Measurements from ENCODE around the gene ZNF69. TPM values are rescaled to one million over a fixed set of nuclear protein-coding genes. Genes with fewer than 3 reads are reported as not detected.
"Not testable (repeated sequence)": the region's sequence is repeated elsewhere in the genome, so short reads cannot be mapped to it uniquely, and the experiment has no call there.

Gene ZNF69
- total and polyA plus RNA-seq, 2 of the 4 experiments (the other 2 are of a cell fraction), result 2.7 to 12.0 TPM

GRCh38 chr19:11924886-11925650, 37.5 kb downstream of the ZNF69 start, which contains the start of gene ZNF700 (continued):
- TF ChIP-seq SMC3 (IDR thresholded peaks at IDR 0.05; ENCODE audit: low read depth, low read length), result no peak
- no peak for TF ChIP-seq BHLHE40 (IDR thresholded peaks at IDR 0.05; ENCODE audit: low read depth, low read length)
- TF ChIP-seq CHD1 (IDR thresholded peaks at IDR 0.05; ENCODE audit: low read depth, low read length), result no peak

- POLR2A ChIA-PET (ENCODE audit: unreplicated experiment); H3K18ac ChIP-seq (ENCODE audit: low read depth, low read length); H3K4me1 ChIP-seq (ENCODE audit: control insufficient read depth, insufficient read depth, low read length); H3K9me1 ChIP-seq (ENCODE audit: insufficient read depth, low read length); dilution Hi-C loops (cut with HindIII; ENCODE audit: low sequenced_read_pairs, unreplicated experiment); H2BK15ac ChIP-seq (ENCODE audit: low read depth, low read length); ATAC-seq (ENCODE audit: low read depth); H3K36me3 ChIP-seq (ENCODE audit: control insufficient read depth, insufficient read depth, low read length); H2BK20ac ChIP-seq (ENCODE audit: low read depth, low read length); H2AK9ac ChIP-seq (replicated peaks; ENCODE audit: low read depth, low read length, poor library complexity); H3K9me3 ChIP-seq (ENCODE audit: control insufficient read depth, insufficient read depth, low read length); H4K5ac ChIP-seq (ENCODE audit: low read depth, low read length); H3K27me3 ChIP-seq (ENCODE audit: control insufficient read depth, insufficient read depth, low read length); BruUV-seq (replicated peaks); CTCF ChIA-PET; in situ Hi-C loops (cut with MboI; ENCODE audit: low sequenced_read_pairs); H2BK120ac ChIP-seq (ENCODE audit: low read depth, low read length); H2AK5ac ChIP-seq (ENCODE audit: low read depth, low read length); H4K20me1 ChIP-seq (ENCODE audit: insufficient read depth, low read length); DNase-seq; H4K91ac ChIP-seq (ENCODE audit: insufficient read depth, low read depth, low read length): not testable (repeated sequence)
- H3K79me1 ChIP-seq (ENCODE audit: low read depth in 1 of 2, low read length in 2 of 2), result peaks cover 3 to 22% of the 10 kb centered on the region in 2 experiments; a peak in 3 of 4 replicates
- peak overlapping the region; percentile 77 for H3K14ac ChIP-seq (replicated peaks; ENCODE audit: low read depth, low read length)
- 0 out of 2 replicates have a peak overlapping the region, but pooled peaks have one; percentile 35 for H3K56ac ChIP-seq (ENCODE audit: extremely low read depth, insufficient read depth, low read length)
- peak overlapping the region; percentile 93 for H3K4me3 ChIP-seq (ENCODE audit: insufficient read depth, low read depth, low read length)
- intact Hi-C loops (cut with micrococcal nuclease), result loop anchor here (10.0 kb wide), 1 partner anchor 129 kb away; the partner anchor contains the start of gene ZNF878
- peak overlapping the region; percentile 86 for H2BK5ac ChIP-seq (ENCODE audit: low read depth, low read length, poor library complexity, severe bottlenecking)
- H3K27ac ChIP-seq (ENCODE audit: insufficient read depth, low read length), result peak overlapping the region; percentile 97
- H4K8ac ChIP-seq (ENCODE audit: low read depth in 2 of 2, low read length in 2 of 2), result 0 out of 4 replicates have a peak overlapping the region, but pooled peaks of 1 of the 2 experiments have one; percentile 42
- peak overlapping the region; percentile 96 for H2AFZ ChIP-seq (replicated peaks; ENCODE audit: low read length, poor library complexity)
- peak overlapping the region; percentile 86 for H3K9ac ChIP-seq (ENCODE audit: low read depth, low read length)
- H3K23ac ChIP-seq (ENCODE audit: low read depth, low read length), result peak overlapping the region; percentile 84
- 15% methylated on average over 4 of the region's 10 CpGs; no CpG with 5 or more reads in 1 of the 2 experiments for WGBS, 2 experiments (ENCODE audit: extremely low coverage in 2 of 2, insufficient read length in 1 of 2)
- H3K4me2 ChIP-seq (ENCODE audit: low read depth, low read length), result peak overlapping the region; percentile 75
- H3K4ac ChIP-seq (ENCODE audit: low read depth, low read length), result peak overlapping the region; percentile 56; the same call in 1 of the 2 replicates
Observed at GRCh38 chr19:11925651-11926187, 38.1 kb downstream of the ZNF69 start.
